ENCODE measurements around the gene AKR1C2.
"Not testable (repeated sequence)": the region's sequence is repeated elsewhere in the genome, so short reads cannot be mapped to it uniquely, and the experiment has no call there.

Gene AKR1C2

DNA sequence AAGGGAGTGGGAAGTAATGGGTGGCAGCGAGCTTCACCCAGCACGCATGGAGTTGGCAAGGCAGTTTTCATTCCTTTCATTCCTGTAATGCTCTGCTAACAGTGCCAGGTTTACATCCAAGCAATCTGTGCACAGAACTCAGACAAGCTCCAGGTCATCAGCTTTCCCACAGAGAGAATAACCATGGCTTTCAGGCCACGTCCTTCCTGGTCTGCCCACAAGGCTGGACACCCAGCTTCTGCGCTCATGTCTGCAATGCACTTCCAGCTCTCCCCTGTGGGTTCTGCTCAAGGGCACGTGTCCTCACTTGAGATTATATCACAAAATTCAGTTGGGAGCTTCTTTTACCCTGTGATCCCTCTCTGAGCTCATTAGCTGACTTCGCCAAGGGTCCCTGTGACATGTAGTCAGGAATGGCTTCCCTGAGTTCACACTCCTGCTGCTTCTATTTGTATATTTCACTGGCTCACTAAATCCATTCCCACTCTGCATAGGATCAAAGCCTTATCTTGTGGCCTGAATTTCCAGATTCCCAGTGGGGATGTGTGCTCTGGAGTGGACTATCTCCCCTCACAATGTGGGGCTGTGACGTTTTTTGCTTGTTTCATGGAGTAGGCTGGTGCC lies 18.6 kb downstream of the AKR1C2 start:
- DNase-seq = no peak

DNA sequence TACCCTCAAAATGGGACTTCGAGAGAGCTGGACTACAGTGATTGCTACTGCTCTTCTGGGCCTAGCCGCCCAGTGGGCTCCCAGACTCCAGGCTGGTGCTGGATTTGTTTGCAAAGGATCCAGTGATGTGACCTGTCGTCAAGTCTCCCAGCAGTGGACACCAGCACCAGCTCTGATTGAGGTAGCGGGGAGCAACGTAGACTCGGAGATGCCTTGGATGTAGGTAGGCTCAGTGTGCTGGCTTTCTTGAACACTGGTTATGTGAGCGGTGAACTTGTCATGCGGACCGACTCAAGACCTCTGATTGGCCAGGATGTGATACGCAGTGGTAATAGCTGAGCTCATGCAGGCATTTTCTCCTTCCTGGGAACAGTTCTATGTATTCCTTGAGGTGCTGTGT lies 19.4 kb downstream of the AKR1C2 start:
- no peak for DNase-seq

DNA sequence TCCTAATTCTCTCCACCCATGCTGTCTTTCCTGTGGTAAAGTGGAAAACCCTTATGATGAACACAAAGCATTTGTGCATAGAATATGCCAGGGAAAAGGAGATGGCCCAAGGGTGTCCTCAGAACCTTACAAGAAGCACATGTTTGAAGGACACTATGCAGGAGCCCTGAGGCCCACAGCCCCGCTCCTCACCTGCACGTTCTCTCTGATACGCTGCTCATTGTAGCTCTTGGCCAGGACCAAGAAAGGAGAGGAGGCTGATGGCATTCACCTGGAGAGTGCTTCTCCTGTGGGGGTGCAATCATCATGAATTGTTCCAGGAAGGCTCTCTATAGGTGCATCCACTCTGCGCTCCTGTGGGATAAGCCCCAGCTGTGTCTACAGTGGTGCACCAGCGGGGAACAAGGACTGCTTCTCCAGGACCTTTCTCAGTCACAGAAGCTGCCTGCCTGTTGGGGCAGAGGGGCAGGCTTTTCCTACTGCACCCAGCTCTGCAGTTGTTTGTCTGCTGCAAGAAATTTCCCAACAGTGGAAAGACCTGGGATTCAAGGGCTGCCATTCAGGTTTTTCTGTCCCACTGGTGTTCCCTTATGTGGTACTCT lies 19.9 kb downstream of the AKR1C2 start:
- DNase-seq = no peak

DNA sequence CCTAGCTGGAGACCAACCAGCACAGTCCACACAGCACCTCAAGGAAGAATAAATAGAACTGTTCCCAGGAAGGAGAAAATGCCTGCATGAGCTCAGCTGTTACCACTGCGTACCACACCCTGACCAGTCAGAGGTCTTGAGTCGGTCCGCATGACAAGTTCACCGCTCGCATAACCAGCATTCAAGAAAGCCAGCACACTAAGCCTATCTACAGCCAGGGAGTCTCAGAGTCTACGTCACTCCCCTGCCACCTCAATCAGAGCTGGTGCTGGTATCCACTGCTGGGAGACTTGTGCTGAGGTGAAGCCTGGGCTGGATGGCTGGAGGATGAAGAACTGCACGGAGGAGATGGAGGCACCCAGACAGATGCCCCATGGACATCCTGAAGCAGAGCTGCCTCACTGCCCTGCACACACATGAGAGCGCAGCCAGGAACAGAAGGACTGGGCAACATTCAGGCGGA lies 20.9 kb downstream of the AKR1C2 start:
- DNase-seq = no peak

GRCh38 chr10:4981722-4982471 lies 21.8 kb downstream of the AKR1C2 start:
- DNase-seq = no peak

GRCh38 chr10:4980793-4981192 lies 22.9 kb downstream of the AKR1C2 start:
- DNase-seq = no peak

DNA sequence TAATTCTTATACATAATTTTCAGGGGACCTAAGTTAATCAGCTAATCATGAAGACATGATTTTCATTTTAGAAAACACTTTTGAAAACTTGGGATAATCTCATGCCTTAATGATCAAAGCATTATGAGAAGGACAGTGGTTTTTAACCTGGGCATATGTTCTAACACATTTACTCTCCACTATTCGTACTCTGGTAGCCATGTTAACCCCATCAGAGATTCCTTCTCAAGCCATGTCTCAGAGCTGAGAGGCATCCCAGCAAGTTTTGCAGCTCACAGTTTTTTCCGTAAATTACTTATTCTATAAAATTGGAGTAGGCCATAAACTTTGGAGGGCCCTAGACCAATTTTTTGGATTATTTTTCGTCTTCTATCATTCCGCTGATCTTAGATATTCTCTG lies 24.8 kb downstream of the AKR1C2 start:
- DNase-seq = no peak

- DNase-seq = no peak
These were observed 26.6 kb downstream of the AKR1C2 start for GRCh38 chr10:4977025-4977424.

DNA sequence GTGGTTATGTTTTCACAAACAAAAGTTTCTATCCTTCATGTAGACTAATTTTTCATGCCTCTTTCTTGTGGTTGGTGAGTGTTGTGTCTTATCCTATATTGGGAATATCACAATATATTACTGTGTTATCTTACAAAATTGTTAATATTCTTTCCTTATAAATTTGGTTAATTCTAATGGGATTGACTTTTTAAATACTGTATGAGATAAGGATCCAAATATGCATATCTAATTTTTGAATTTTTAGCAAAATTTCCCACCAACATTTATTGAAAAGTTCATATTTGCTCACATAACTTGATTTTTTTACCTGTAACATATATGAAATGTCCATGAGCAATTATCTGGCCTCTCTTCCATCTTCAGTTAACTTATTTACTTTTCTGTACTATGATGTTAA lies 29.3 kb downstream of the AKR1C2 start:
- not testable (repeated sequence) for DNase-seq

GRCh38 chr10:4973294-4973693 lies 30.4 kb downstream of the AKR1C2 start:
- DNase-seq = not testable (repeated sequence)

- not testable (repeated sequence) for DNase-seq
These were observed 31.1 kb downstream of the AKR1C2 start for GRCh38 chr10:4972369-4973142.

DNA sequence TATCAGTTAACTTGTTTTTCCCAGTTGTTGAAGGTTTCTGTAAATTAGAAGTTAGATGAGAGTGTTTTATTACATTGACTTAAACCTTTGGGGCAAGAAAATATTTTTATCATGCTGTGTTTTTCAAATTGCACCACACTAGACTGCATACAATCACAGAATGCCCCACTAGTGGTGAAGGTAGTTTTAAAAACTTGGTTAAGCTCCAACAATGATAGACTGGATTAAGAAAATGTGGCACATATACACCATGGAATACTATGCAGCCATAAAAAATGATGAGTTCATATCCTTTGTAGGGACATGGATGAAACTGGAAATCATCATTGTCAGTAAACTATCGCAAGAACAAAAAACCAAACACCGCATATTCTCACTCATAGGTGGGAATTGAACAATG lies 33.3 kb downstream of the AKR1C2 start:
- DNase-seq = not testable (repeated sequence)

GRCh38 chr10:4969289-4969688 lies 34.4 kb downstream of the AKR1C2 start:
- DNase-seq = not testable (repeated sequence)

DNA sequence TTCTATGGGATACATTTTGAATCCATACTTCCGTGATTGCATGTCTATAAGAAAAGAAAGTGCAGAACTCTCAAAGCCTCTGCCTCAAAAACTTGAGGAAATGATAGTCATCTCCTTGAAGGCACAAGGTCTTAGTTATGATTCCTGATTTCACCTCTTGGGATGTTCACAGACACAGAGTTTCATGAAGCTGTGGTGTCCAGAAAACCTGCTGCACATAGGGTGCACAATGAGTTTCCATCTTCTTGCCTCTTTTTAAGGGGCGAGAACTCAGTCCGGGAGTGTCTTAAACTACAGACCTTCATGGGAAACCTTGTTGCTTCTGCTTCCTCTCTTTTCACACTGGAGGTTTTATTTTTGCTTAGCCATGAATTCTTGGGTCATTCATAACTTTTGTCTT lies 36.5 kb downstream of the AKR1C2 start:
- not testable (repeated sequence) for DNase-seq

DNA sequence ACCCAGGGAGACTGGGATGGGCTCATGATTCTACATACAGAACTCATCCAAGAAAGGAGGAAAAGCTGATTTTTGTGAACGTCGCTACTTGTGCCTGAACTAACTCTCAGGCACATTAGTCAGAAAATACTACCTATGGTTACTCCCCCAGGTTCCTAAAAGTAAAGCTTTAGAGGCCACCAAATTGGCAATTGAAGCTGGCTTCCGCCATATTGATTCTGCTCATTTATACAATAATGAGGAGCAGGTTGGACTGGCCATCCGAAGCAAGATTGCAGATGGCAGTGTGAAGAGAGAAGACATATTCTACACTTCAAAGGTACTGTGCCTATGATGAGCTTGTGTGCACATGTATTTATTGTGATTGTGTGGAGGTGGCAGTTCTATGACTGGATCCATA lies 37.9 kb downstream of the AKR1C2 start:
- not testable (repeated sequence) for DNase-seq

DNA sequence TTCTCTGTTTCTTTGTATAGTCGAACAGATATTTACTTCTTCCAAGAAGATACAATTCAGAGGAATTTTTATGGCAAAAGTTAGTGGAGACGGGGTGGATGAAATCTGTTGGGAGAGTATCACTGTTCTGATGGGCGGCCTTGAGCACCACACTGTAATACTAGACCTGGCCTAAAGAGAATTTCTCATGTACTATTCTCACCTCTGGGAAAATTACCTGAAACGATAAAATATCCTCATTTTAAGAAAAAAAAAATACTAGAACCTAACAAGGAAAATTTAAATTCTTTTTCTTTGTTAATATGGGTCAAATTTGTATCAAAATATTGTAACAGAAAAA lies 39.9 kb downstream of the AKR1C2 start:
- not testable (repeated sequence) for DNase-seq

GRCh38 chr10:4962876-4963814 lies 40.5 kb downstream of the AKR1C2 start, which contains the start of gene AKR1C1:
Gene AKR1C1, plus strand, starts transcription at chr10:4963415. Its CDS starts 30 bp downstream, at chr10:4963445.
- DNase-seq = not testable (repeated sequence)

- DNase-seq = not testable (repeated sequence)
These were observed 41.3 kb downstream of the AKR1C2 start for GRCh38 chr10:4962308-4962707.

- DNase-seq = not testable (repeated sequence)
These were observed 42.1 kb downstream of the AKR1C2 start for GRCh38 chr10:4961558-4961957.

DNA sequence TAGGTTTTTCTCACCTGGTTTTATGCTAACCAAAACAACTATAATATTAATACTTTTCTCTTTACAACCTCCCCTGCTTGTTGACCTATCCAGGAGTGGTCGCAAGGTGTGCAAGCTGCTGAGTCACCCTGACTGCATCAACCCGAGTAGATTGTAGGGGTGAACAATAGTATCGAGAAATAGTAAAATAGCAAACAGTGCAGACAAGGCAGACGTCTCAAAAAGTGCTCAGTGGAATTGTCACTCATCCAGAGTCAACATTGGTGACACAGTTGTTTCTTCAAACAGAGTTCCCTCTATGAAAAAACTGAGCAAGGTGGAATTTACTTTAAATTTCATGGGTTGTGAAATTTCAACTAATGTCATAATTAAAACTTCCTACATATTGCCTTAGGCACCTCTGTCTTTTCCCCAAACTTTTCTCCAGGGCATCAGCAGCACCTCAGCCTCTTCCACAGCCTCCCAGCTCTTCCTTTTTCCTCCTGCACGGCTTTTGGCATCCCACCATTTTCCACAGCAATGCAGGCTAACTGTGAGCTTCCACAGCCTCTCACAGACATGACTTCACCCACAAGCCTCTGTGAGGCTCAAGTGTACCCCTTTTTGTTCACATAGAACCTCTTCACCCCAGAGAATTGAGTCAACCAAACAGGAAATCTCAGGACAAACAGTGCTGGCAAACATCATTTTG lies 46.6 kb downstream of the AKR1C2 start:
- not testable (repeated sequence) for DNase-seq

- not testable (repeated sequence) for DNase-seq
These were observed 47.6 kb downstream of the AKR1C2 start for GRCh38 chr10:4956088-4956487.

Measured in NCI-H2171 (cell line).